H9 (cell line): ENCODE data around the gene MOG. TPM values are rescaled to one million over a fixed set of nuclear protein-coding genes. Genes with fewer than 3 reads are reported as not detected.

Experiments used
- DNase-seq: peaks from one replicate; pipeline ENCODE4 v3.0.0-alpha.2; 2017
- H2AFZ ChIP-seq: one replicate; pipeline ENCODE4 v1.6.1; 2013; ENCODE audit warnings: mild to moderate bottlenecking, low read length, control low read depth, moderate library complexity
- H2AK5ac ChIP-seq: 2 replicates; pipeline ENCODE4 v1.6.1; 2013; ENCODE audit warnings: low read length, control low read depth, mixed read lengths; ENCODE audit not compliant: insufficient read length
- H2BK120ac ChIP-seq: one replicate; pipeline ENCODE4 v1.6.1; 2013; ENCODE audit warnings: low read depth, mild to moderate bottlenecking, low read length, control low read depth, inconsistent platforms; ENCODE audit not compliant: poor library complexity, severe bottlenecking
- H2BK12ac ChIP-seq: 2 replicates; pipeline ENCODE4 v1.6.1; 2013; ENCODE audit warnings: low read length, control low read depth, mixed read lengths, low read depth; ENCODE audit not compliant: insufficient read length
- H2BK15ac ChIP-seq: 2 replicates; pipeline ENCODE4 v1.6.1; 2013; ENCODE audit warnings: low read depth, low read length, control low read depth
- H2BK20ac ChIP-seq: one replicate; pipeline ENCODE4 v1.6.1; 2013; ENCODE audit warnings: low read depth, mild to moderate bottlenecking, low read length, control low read depth, inconsistent platforms; ENCODE audit not compliant: poor library complexity, severe bottlenecking
- H2BK5ac ChIP-seq: 2 replicates; pipeline ENCODE4 v1.6.1; 2013; ENCODE audit warnings: low read length, control low read depth, mixed read lengths; ENCODE audit not compliant: insufficient read length
- H3K14ac ChIP-seq: 2 replicates; pipeline ENCODE4 v1.6.1; 2013; ENCODE audit warnings: low read length, control low read depth; ENCODE audit not compliant: insufficient read depth
- H3K18ac ChIP-seq: 2 replicates; pipeline ENCODE4 v1.6.1; 2013; ENCODE audit warnings: low read depth, mild to moderate bottlenecking, mixed read lengths, low read length, control low read depth; ENCODE audit not compliant: insufficient read length
- H3K23ac ChIP-seq: 2 replicates; pipeline ENCODE4 v1.6.1; 2013; ENCODE audit warnings: low read length, control low read depth, mixed read lengths, low read depth; ENCODE audit not compliant: insufficient read length
- H3K23me2 ChIP-seq: 2 replicates; pipeline ENCODE4 v1.6.1; 2013; ENCODE audit warnings: low read depth, mild to moderate bottlenecking, mixed read lengths, low read length, control low read depth; ENCODE audit not compliant: insufficient read length, poor library complexity, severe bottlenecking
- H3K27ac ChIP-seq: 2 replicates; pipeline ENCODE4 v1.5.1; 2013; ENCODE audit warnings: low read length, control low read depth, mixed read lengths, low read depth; ENCODE audit not compliant: insufficient read length
- H3K27me3 ChIP-seq: 2 replicates; pipeline ENCODE4 v1.6.1; 2013; ENCODE audit warnings: low read length, control low read depth, inconsistent platforms; ENCODE audit not compliant: insufficient read depth
- H3K4ac ChIP-seq: 2 replicates; pipeline ENCODE4 v1.6.1; 2013; ENCODE audit warnings: low read depth, mild to moderate bottlenecking, control low read depth, inconsistent platforms, low read length, moderate library complexity
- H3K4me1 ChIP-seq: 2 replicates; pipeline ENCODE4 v1.6.1; 2013; ENCODE audit warnings: low read length, control low read depth, inconsistent platforms; ENCODE audit not compliant: insufficient read depth
- H3K4me2 ChIP-seq: 2 replicates; pipeline ENCODE4 v1.6.1; 2013; ENCODE audit warnings: low read length, control low read depth, mixed read lengths; ENCODE audit not compliant: insufficient read length, insufficient read depth
- H3K56ac ChIP-seq: 2 replicates; pipeline ENCODE4 v1.6.1; 2013; ENCODE audit warnings: low read depth, mild to moderate bottlenecking, mixed read lengths, low read length, control low read depth; ENCODE audit not compliant: insufficient read length
- H3K79me1 ChIP-seq: 2 replicates; pipeline ENCODE4 v1.6.1; 2013; ENCODE audit warnings: low read depth, mild to moderate bottlenecking, moderate library complexity, low read length, control low read depth, inconsistent platforms; ENCODE audit not compliant: insufficient read depth, poor library complexity, severe bottlenecking
- H3K79me2 ChIP-seq: 2 replicates; pipeline ENCODE4 v1.6.1; 2013; ENCODE audit warnings: low read length, control low read depth, inconsistent platforms; ENCODE audit not compliant: insufficient read depth
- H3K9ac ChIP-seq: 2 replicates; pipeline ENCODE4 v1.6.1; 2013; ENCODE audit warnings: low read length, control low read depth, mixed read lengths; ENCODE audit not compliant: insufficient read length; ENCODE audit errors: extremely low read depth
- H3K9me3 ChIP-seq: one replicate; pipeline ENCODE4 v1.6.1; 2013; ENCODE audit warnings: low read depth, low read length, inconsistent platforms; ENCODE audit not compliant: control insufficient read depth
- H3T11ph ChIP-seq: one replicate; pipeline ENCODE4 v1.6.1; 2013; ENCODE audit warnings: mild to moderate bottlenecking, low read length, control low read depth, inconsistent platforms
- H4K20me1 ChIP-seq: one replicate; pipeline ENCODE4 v1.6.1; 2013; ENCODE audit not compliant: control insufficient read depth, insufficient read length, insufficient read depth
- H4K5ac ChIP-seq: 2 replicates; pipeline ENCODE4 v1.6.1; 2013; ENCODE audit warnings: low read depth, mild to moderate bottlenecking, mixed read lengths, low read length, control low read depth; ENCODE audit not compliant: insufficient read length
- H4K8ac ChIP-seq: replicated peaks from 2 replicates; pipeline ENCODE4 v1.6.1; 2013; ENCODE audit warnings: low read length, control low read depth, mixed read lengths, low read depth; ENCODE audit not compliant: insufficient read length
- H4K91ac ChIP-seq: 2 replicates; pipeline ENCODE4 v1.6.1; 2013; ENCODE audit warnings: low read depth, mild to moderate bottlenecking, moderate library complexity, mixed read lengths, low read length, control low read depth; ENCODE audit not compliant: insufficient read length
- H3K27ac Mint-ChIP-seq, 3 experiments: 2 replicates in 2 of 3; 3 replicates in 1 of 3; pipeline ENCODE4 v1.8.0; 2020 to 2021; ENCODE audit warnings: mixed read lengths in 3 of 3, mild to moderate bottlenecking in 1 of 3, moderate library complexity in 1 of 3
- H3K27me3 Mint-ChIP-seq: 2 replicates; pipeline ENCODE4 v1.8.0; 2021; ENCODE audit warnings: low read depth, mild to moderate bottlenecking, moderate library complexity, mixed read lengths
- H3K36me3 Mint-ChIP-seq, 3 experiments: 2 replicates in 2 of 3; 3 replicates in 1 of 3; pipeline ENCODE4 v1.8.0; 2020 to 2021; ENCODE audit warnings: low read depth in 3 of 3, mixed read lengths in 3 of 3; ENCODE audit not compliant: insufficient read depth in 1 of 3
- H3K4me1 Mint-ChIP-seq, 2 experiments: 2 replicates each; pipeline ENCODE4 v1.8.0; 2020; ENCODE audit warnings: mixed read lengths in 2 of 2
- H3K4me3 Mint-ChIP-seq, 2 experiments: 2 replicates in 1 of 2; 3 replicates in 1 of 2; pipeline ENCODE4 v1.8.0; 2020 to 2021; ENCODE audit warnings: mild to moderate bottlenecking in 2 of 2, mixed read lengths in 2 of 2, moderate library complexity in 1 of 2
- H3K9me3 Mint-ChIP-seq, 2 experiments: 2 replicates in 1 of 2; 3 replicates in 1 of 2; pipeline ENCODE4 v1.8.0; 2020; ENCODE audit warnings: mild to moderate bottlenecking in 2 of 2, mixed read lengths in 2 of 2, moderate library complexity in 1 of 2
- CTCF ChIP-seq: fragments of 200-600 bp; sonication (generic); conservative IDR thresholded peaks from 3 replicates; pipeline ENCODE4 v1.8.0; 2021; ENCODE audit warnings: antibody characterized with exemption, mild to moderate bottlenecking
- WGBS: extraction: QIAGEN DNeasy Blood & Tissue Kit; methylation state at CpG from one replicate; pipeline ENCODE4 v1.1.7; 2013; ENCODE audit warnings: missing lambda C conversion rate, low lambda C conversion rate, mixed read lengths; ENCODE audit not compliant: insufficient read length; ENCODE audit errors: extremely low coverage; 5-methylcytosine and 5-hydroxymethylcytosine counted together
- total RNA-seq: library from RNA; stranded (reverse); gene quantifications from 2 replicates; pipeline ENCODE4 v1.2.1, GENCODE V29; 2021

MOG gene
- total RNA-seq, 1 experiment from 2014 or later, result 0.55 TPM

GRCh38 chr6:29708432-29709179 is 51.7 kb downstream of the MOG start:
- H3K4me1 Mint-ChIP-seq, result peaks cover 3 to 6% of the 10 kb centered on the region in 2 experiments; a peak in 2 of 4 replicates
- no peak overlapping the region for H3K4me2 ChIP-seq
- no peak overlapping the region; a peak in 1 of 7 replicates for H3K27ac Mint-ChIP-seq
- H2BK12ac ChIP-seq, result no peak overlapping the region
- no peak overlapping the region for H2BK20ac ChIP-seq
- no peaks in the 10 kb centered on the region for H3K23me2 ChIP-seq
- peaks cover 15% of the 10 kb centered on the region for H3K27me3 Mint-ChIP-seq
- H3T11ph ChIP-seq, result no peak overlapping the region
- H4K8ac ChIP-seq, result no peak overlapping the region
- no peaks in the 10 kb centered on the region for H3K79me2 ChIP-seq
- no peak overlapping the region for H3K9ac ChIP-seq
- H4K5ac ChIP-seq, result no peak overlapping the region
- peaks cover 2% of the 10 kb centered on the region; the same call in 1 of the 2 replicates for H3K27me3 ChIP-seq
- H3K79me1 ChIP-seq, result no peaks in the 10 kb centered on the region
- H3K4ac ChIP-seq, result no peak overlapping the region
- no peak overlapping the region for H4K91ac ChIP-seq
- H2AFZ ChIP-seq, result no peak overlapping the region
- H3K23ac ChIP-seq, result no peak overlapping the region
- no peaks in the 10 kb centered on the region for H3K9me3 Mint-ChIP-seq
- no peak overlapping the region for H3K27ac ChIP-seq
- no peak overlapping the region for H3K4me3 Mint-ChIP-seq
- no peak overlapping the region for H3K18ac ChIP-seq
- H3K36me3 Mint-ChIP-seq, result no peaks in the 10 kb centered on the region
- no peak overlapping the region for H2AK5ac ChIP-seq
- H4K20me1 ChIP-seq, result no peaks in the 10 kb centered on the region
- no peak for DNase-seq
- no peak overlapping the region for H2BK15ac ChIP-seq
- no CpG with 5 or more reads among the region's 11 CpGs for WGBS
- no peak overlapping the region for H2BK120ac ChIP-seq
- H3K9me3 ChIP-seq, result no peaks in the 10 kb centered on the region
- TF ChIP-seq CTCF, result no peak
- H3K56ac ChIP-seq, result no peak overlapping the region
- peaks cover 3% of the 10 kb centered on the region; the same call in 1 of the 2 replicates for H3K4me1 ChIP-seq
- no peak overlapping the region for H2BK5ac ChIP-seq
- no peak overlapping the region for H3K14ac ChIP-seq
